GM23338 (cell line): ENCODE results near the gene COG2. TPM values are rescaled to one million over a fixed set of nuclear protein-coding genes. Genes with fewer than 3 reads are reported as not detected.

Source experiments
- ATAC-seq: fragments of 200-7000 bp; cut with Tn5 transposase; 3 replicates; pipeline ENCODE4 v1.9.1; 2020
- DNase-seq: peaks from one replicate; pipeline ENCODE4 v3.0.0-alpha.2; 2015; ENCODE audit warnings: low spot score
- H2AFZ ChIP-seq: fragments of 200-600 bp; sonication (generic); 2 replicates; pipeline ENCODE4 v1.8.0; 2016; ENCODE audit warnings: antibody characterized with exemption, mild to moderate bottlenecking, moderate library complexity
- H3F3A ChIP-seq: fragments of 200-600 bp; sonication (generic); replicated peaks from 2 replicates; pipeline ENCODE4 v1.8.0; 2017; ENCODE audit warnings: antibody characterized with exemption, mixed run types, low read depth
- H3K27ac ChIP-seq: fragments of 200-600 bp; sonication (generic); 2 replicates; pipeline ENCODE4 v1.6.1; 2016; ENCODE audit warnings: low read depth
- H3K27me3 ChIP-seq: fragments of 200-600 bp; sonication (generic); 2 replicates; pipeline ENCODE4 v1.8.0; 2016; ENCODE audit warnings: mild to moderate bottlenecking, mixed run types, moderate library complexity; ENCODE audit not compliant: insufficient read depth
- H3K36me3 ChIP-seq: fragments of 200-600 bp; sonication (generic); 2 replicates; pipeline ENCODE4 v1.8.0; 2016; ENCODE audit warnings: mild to moderate bottlenecking; ENCODE audit not compliant: insufficient read depth
- H3K4me1 ChIP-seq: fragments of 200-600 bp; sonication (generic); 2 replicates; pipeline ENCODE4 v1.8.0; 2016; ENCODE audit warnings: mild to moderate bottlenecking, moderate library complexity; ENCODE audit not compliant: insufficient read depth
- H3K4me2 ChIP-seq: fragments of 200-600 bp; sonication (generic); 2 replicates; pipeline ENCODE4 v1.7.1; 2017; ENCODE audit warnings: mixed run types
- H3K4me3 ChIP-seq: fragments of 200-600 bp; sonication (generic); 2 replicates; pipeline ENCODE4 v1.6.1; 2016; ENCODE audit warnings: mixed run types
- H3K79me2 ChIP-seq: fragments of 200-600 bp; sonication (generic); replicated peaks from 2 replicates; pipeline ENCODE4 v1.8.0; 2017; ENCODE audit warnings: mild to moderate bottlenecking; ENCODE audit not compliant: insufficient read depth
- H3K9me2 ChIP-seq: fragments of 200-600 bp; sonication (generic); 2 replicates; pipeline ENCODE4 v1.8.0; 2017; ENCODE audit not compliant: insufficient read depth
- H4K20me1 ChIP-seq: fragments of 200-600 bp; sonication (generic); replicated peaks from 2 replicates; pipeline ENCODE4 v1.8.0; 2017; ENCODE audit warnings: mild to moderate bottlenecking; ENCODE audit not compliant: insufficient read depth
- H3K27ac Mint-ChIP-seq: 2 replicates; pipeline ENCODE4 v1.8.0; 2020; ENCODE audit warnings: inconsistent platforms, mild to moderate bottlenecking, moderate library complexity, mixed read lengths
- H3K27me3 Mint-ChIP-seq: 3 replicates; pipeline ENCODE4 v1.8.0; 2022; ENCODE audit warnings: low read depth, mild to moderate bottlenecking, moderate library complexity, mixed read lengths, inconsistent platforms; ENCODE audit not compliant: insufficient read depth, poor library complexity
- H3K36me3 Mint-ChIP-seq: 3 replicates; pipeline ENCODE4 v1.8.0; 2021; ENCODE audit warnings: low read depth, mild to moderate bottlenecking, inconsistent platforms, moderate library complexity, mixed read lengths
- H3K4me1 Mint-ChIP-seq: 3 replicates; pipeline ENCODE4 v1.8.0; 2020; ENCODE audit warnings: mild to moderate bottlenecking, inconsistent platforms, mixed read lengths
- H3K4me3 Mint-ChIP-seq: 3 replicates; pipeline ENCODE4 v1.8.0; 2021; ENCODE audit warnings: moderate library complexity, mild to moderate bottlenecking, inconsistent platforms, mixed read lengths
- H3K9me3 Mint-ChIP-seq: 3 replicates; pipeline ENCODE4 v1.8.0; 2020; ENCODE audit warnings: moderate library complexity, mild to moderate bottlenecking, inconsistent platforms, mixed read lengths
- CREB1 ChIP-seq: fragments of 250-450 bp; sonication (Bioruptor Pico); IDR thresholded peaks from 2 replicates; pipeline ENCODE4 v1.5.0; 2020; ENCODE audit warnings: low read depth, mild to moderate bottlenecking, moderate library complexity
- EZH2 ChIP-seq: fragments of 200-600 bp; sonication (generic); IDR thresholded peaks from one replicate; pipeline ENCODE4 v1.8.0; 2017; ENCODE audit warnings: antibody characterized with exemption, mild to moderate bottlenecking, low read depth; ENCODE audit not compliant: unreplicated experiment
- EZH2phosphoT487 ChIP-seq: fragments of 200-600 bp; sonication (generic); IDR thresholded peaks from one replicate; pipeline ENCODE4 v1.8.1; 2018; ENCODE audit warnings: antibody characterized with exemption; ENCODE audit not compliant: unreplicated experiment
- JUNB ChIP-seq: IDR thresholded peaks from one replicate; pipeline ENCODE4 v1.6.1; 2016; ENCODE audit warnings: antibody characterized with exemption; ENCODE audit not compliant: unreplicated experiment
- NANOG ChIP-seq: IDR thresholded peaks from 2 replicates; pipeline ENCODE4 v1.6.1; 2016; ENCODE audit warnings: antibody characterized with exemption, borderline replicate concordance
- POLR2AphosphoS5 ChIP-seq: IDR thresholded peaks from 2 replicates; pipeline ENCODE4 v1.6.1; 2016; ENCODE audit warnings: antibody characterized with exemption, low read depth
- STAT1 ChIP-seq: IDR thresholded peaks from one replicate; pipeline ENCODE4 v1.6.1; 2016; ENCODE audit warnings: antibody characterized with exemption; ENCODE audit not compliant: unreplicated experiment
- ZNF114 ChIP-seq: fragments of 250-450 bp; sonication (Bioruptor Pico); IDR thresholded peaks from 2 replicates; pipeline ENCODE4 v1.5.0; 2020; ENCODE audit warnings: mild to moderate bottlenecking, moderate library complexity
- ZNF331 ChIP-seq: fragments of 250-450 bp; sonication (Bioruptor Pico); IDR thresholded peaks from 2 replicates; pipeline ENCODE4 v1.5.0; 2020; ENCODE audit warnings: low read depth, mild to moderate bottlenecking, moderate library complexity
- polyA plus RNA-seq: library from polyadenylated mRNA; unstranded; fragments of >200 nt; fragmentation: Nextera tagmentation; extraction: Ambion mirVana; gene quantifications from 2 replicates; pipeline ENCODE4 v1.2.1, GENCODE V29; 2016
- total RNA-seq: library from RNA; depleted of rRNA; stranded (reverse); fragments of >200 nt; shearing (Covaris generic); gene quantifications from 2 replicates; pipeline ENCODE4 v1.2.3, GENCODE V29; 2014
- TF ChIP-seq, protein P1 (sequence below): IDR thresholded peaks from 2 replicates; pipeline ENCODE4 v1.6.1; 2016; ENCODE audit warnings: antibody characterized with exemption
- TF ChIP-seq, protein P2 (sequence below), 2 experiments: fragments of 200-600 bp in 1 of 2; sonication (generic) in 1 of 2; conservative IDR thresholded peaks; 2 replicates each; pipeline versions ENCODE4 v1.5.1 to v1.6.1; 2016 to 2017; ENCODE audit warnings: antibody characterized with exemption in 2 of 2, low read depth in 2 of 2, mild to moderate bottlenecking in 2 of 2, moderate library complexity in 1 of 2
- TF ChIP-seq, protein P3 (sequence below): fragments of 250-450 bp; sonication (Bioruptor Pico); IDR thresholded peaks from 2 replicates; pipeline ENCODE4 v1.5.0; 2020; ENCODE audit warnings: mild to moderate bottlenecking, moderate library complexity
- TF ChIP-seq, protein P4 (sequence below): IDR thresholded peaks from one replicate; pipeline ENCODE4 v1.6.1; 2018; ENCODE audit warnings: antibody characterized with exemption; ENCODE audit not compliant: unreplicated experiment

Gene COG2
- total and polyA plus RNA-seq, 2 experiments from 2014 or later: 35.8 to 38.5 TPM

DNA sequence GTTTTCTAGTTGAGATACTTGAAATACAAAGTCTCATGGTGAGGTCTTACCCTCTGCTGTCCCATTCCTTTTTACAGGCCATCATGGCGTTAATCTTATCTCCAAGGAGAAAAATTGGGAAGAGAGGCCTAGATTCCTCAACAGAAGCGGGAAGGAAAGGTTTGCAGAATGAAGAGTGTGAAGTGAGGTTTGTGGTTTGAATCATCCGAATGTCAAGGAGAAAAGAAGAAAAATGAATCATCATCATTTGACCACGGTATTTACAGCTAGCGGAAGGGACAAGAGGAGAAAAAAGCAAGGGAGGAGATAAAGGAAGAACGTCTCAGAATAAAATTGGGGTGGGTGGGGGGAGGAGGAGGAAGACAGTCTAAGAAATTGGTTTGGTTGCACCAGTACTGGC lies 935 bp upstream of the COG2 start:
- Histone ChIP-seq H3K36me3 (no peaks in the 10 kb centered on the region), H3K27me3 (no peaks in the 10 kb centered on the region), H3K79me2 (peaks cover 39% of the 10 kb centered on the region), H2AFZ (peak overlapping the region; percentile 92), H3K4me2 (peak overlapping the region; percentile 74), H3K4me3 (peak overlapping the region; percentile 100), H3K27ac (no peak overlapping the region), H3K4me1 (peaks cover 17% of the 10 kb centered on the region), H3K9me2 (no peaks in the 10 kb centered on the region), H4K20me1 (peaks cover 15% of the 10 kb centered on the region; the same call in 1 of the 2 replicates), H3F3A (no peaks in the 10 kb centered on the region)
- H3K36me3 Mint-ChIP-seq: peaks cover 5% of the 10 kb centered on the region; the same call in 1 of the 3 replicates
- H3K4me1 Mint-ChIP-seq: peaks cover 22% of the 10 kb centered on the region; the same call in 2 of the 3 replicates
- TF ChIP-seq JUNB (no peak), EZH2phosphoT487 (no peak), POLR2AphosphoS5 (no peak), EZH2 (no peak), STAT1 (no peak), ZNF114 (CRISPR knock-in tag) (no peak), ZNF331 (no peak), CREB1 (CRISPR knock-in tag) (no peak), NANOG (no peak)
- TF ChIP-seq, protein P1, sequence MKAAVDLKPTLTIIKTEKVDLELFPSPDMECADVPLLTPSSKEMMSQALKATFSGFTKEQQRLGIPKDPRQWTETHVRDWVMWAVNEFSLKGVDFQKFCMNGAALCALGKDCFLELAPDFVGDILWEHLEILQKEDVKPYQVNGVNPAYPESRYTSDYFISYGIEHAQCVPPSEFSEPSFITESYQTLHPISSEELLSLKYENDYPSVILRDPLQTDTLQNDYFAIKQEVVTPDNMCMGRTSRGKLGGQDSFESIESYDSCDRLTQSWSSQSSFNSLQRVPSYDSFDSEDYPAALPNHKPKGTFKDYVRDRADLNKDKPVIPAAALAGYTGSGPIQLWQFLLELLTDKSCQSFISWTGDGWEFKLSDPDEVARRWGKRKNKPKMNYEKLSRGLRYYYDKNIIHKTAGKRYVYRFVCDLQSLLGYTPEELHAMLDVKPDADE: no peak
- TF ChIP-seq, protein P2, sequence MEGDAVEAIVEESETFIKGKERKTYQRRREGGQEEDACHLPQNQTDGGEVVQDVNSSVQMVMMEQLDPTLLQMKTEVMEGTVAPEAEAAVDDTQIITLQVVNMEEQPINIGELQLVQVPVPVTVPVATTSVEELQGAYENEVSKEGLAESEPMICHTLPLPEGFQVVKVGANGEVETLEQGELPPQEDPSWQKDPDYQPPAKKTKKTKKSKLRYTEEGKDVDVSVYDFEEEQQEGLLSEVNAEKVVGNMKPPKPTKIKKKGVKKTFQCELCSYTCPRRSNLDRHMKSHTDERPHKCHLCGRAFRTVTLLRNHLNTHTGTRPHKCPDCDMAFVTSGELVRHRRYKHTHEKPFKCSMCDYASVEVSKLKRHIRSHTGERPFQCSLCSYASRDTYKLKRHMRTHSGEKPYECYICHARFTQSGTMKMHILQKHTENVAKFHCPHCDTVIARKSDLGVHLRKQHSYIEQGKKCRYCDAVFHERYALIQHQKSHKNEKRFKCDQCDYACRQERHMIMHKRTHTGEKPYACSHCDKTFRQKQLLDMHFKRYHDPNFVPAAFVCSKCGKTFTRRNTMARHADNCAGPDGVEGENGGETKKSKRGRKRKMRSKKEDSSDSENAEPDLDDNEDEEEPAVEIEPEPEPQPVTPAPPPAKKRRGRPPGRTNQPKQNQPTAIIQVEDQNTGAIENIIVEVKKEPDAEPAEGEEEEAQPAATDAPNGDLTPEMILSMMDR (conservative IDR thresholded peaks at IDR 0.05; ENCODE audit: low read depth in 2 of 2): no peak
- TF ChIP-seq, protein P3, sequence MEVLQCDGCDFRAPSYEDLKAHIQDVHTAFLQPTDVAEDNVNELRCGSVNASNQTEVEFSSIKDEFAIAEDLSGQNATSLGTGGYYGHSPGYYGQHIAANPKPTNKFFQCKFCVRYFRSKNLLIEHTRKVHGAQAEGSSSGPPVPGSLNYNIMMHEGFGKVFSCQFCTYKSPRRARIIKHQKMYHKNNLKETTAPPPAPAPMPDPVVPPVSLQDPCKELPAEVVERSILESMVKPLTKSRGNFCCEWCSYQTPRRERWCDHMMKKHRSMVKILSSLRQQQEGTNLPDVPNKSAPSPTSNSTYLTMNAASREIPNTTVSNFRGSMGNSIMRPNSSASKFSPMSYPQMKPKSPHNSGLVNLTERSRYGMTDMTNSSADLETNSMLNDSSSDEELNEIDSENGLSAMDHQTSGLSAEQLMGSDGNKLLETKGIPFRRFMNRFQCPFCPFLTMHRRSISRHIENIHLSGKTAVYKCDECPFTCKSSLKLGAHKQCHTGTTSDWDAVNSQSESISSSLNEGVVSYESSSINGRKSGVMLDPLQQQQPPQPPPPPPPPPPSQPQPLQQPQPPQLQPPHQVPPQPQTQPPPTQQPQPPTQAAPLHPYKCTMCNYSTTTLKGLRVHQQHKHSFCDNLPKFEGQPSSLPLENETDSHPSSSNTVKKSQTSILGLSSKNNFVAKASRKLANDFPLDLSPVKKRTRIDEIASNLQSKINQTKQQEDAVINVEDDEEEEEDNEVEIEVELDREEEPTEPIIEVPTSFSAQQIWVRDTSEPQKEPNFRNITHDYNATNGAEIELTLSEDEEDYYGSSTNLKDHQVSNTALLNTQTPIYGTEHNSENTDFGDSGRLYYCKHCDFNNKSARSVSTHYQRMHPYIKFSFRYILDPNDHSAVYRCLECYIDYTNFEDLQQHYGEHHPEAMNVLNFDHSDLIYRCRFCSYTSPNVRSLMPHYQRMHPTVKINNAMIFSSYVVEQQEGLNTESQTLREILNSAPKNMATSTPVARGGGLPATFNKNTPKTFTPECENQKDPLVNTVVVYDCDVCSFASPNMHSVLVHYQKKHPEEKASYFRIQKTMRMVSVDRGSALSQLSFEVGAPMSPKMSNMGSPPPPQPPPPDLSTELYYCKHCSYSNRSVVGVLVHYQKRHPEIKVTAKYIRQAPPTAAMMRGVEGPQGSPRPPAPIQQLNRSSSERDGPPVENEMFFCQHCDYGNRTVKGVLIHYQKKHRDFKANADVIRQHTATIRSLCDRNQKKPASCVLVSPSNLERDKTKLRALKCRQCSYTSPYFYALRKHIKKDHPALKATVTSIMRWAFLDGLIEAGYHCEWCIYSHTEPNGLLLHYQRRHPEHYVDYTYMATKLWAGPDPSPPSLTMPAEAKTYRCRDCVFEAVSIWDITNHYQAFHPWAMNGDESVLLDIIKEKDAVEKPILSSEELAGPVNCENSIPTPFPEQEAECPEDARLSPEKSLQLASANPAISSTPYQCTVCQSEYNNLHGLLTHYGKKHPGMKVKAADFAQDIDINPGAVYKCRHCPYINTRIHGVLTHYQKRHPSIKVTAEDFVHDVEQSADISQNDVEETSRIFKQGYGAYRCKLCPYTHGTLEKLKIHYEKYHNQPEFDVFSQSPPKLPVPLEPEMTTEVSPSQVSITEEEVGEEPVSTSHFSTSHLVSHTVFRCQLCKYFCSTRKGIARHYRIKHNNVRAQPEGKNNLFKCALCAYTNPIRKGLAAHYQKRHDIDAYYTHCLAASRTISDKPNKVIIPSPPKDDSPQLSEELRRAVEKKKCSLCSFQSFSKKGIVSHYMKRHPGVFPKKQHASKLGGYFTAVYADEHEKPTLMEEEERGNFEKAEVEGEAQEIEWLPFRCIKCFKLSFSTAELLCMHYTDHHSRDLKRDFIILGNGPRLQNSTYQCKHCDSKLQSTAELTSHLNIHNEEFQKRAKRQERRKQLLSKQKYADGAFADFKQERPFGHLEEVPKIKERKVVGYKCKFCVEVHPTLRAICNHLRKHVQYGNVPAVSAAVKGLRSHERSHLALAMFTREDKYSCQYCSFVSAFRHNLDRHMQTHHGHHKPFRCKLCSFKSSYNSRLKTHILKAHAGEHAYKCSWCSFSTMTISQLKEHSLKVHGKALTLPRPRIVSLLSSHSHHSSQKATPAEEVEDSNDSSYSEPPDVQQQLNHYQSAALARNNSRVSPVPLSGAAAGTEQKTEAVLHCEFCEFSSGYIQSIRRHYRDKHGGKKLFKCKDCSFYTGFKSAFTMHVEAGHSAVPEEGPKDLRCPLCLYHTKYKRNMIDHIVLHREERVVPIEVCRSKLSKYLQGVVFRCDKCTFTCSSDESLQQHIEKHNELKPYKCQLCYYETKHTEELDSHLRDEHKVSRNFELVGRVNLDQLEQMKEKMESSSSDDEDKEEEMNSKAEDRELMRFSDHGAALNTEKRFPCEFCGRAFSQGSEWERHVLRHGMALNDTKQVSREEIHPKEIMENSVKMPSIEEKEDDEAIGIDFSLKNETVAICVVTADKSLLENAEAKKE (CRISPR knock-in tag): no peak
- TF ChIP-seq, protein P4, sequence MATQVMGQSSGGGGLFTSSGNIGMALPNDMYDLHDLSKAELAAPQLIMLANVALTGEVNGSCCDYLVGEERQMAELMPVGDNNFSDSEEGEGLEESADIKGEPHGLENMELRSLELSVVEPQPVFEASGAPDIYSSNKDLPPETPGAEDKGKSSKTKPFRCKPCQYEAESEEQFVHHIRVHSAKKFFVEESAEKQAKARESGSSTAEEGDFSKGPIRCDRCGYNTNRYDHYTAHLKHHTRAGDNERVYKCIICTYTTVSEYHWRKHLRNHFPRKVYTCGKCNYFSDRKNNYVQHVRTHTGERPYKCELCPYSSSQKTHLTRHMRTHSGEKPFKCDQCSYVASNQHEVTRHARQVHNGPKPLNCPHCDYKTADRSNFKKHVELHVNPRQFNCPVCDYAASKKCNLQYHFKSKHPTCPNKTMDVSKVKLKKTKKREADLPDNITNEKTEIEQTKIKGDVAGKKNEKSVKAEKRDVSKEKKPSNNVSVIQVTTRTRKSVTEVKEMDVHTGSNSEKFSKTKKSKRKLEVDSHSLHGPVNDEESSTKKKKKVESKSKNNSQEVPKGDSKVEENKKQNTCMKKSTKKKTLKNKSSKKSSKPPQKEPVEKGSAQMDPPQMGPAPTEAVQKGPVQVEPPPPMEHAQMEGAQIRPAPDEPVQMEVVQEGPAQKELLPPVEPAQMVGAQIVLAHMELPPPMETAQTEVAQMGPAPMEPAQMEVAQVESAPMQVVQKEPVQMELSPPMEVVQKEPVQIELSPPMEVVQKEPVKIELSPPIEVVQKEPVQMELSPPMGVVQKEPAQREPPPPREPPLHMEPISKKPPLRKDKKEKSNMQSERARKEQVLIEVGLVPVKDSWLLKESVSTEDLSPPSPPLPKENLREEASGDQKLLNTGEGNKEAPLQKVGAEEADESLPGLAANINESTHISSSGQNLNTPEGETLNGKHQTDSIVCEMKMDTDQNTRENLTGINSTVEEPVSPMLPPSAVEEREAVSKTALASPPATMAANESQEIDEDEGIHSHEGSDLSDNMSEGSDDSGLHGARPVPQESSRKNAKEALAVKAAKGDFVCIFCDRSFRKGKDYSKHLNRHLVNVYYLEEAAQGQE: no peak
- no peak for ATAC-seq
- H3K4me3 Mint-ChIP-seq: peak overlapping the region; percentile 89
- no peak for DNase-seq
- no peaks in the 10 kb centered on the region for H3K9me3 Mint-ChIP-seq
- no peak overlapping the region; the same call in 1 of the 2 replicates for H3K27ac Mint-ChIP-seq
- H3K27me3 Mint-ChIP-seq: peaks cover 3% of the 10 kb centered on the region
